Suprapubic skin (tissue), 4 donors: ENCODE measurements around the gene SENP7. TPM values are rescaled to one million over a fixed set of nuclear protein-coding genes. Genes with fewer than 3 reads are reported as not detected.

ENCODE experiments used
- DNase-seq, 2 donors: peaks; one replicate each; pipeline ENCODE4 v3.0.0-alpha.2; 2019; ENCODE audit warnings: low spot score in 2 of 2
- H3K27ac ChIP-seq: fragments of 200-600 bp; sonication (generic); one replicate; pipeline ENCODE4 v1.5.1; 2019
- H3K27me3 ChIP-seq: fragments of 200-600 bp; sonication (generic); one replicate; pipeline ENCODE4 v1.5.1; 2019
- H3K36me3 ChIP-seq: fragments of 200-600 bp; sonication (generic); one replicate; pipeline ENCODE4 v1.5.1; 2019
- H3K4me1 ChIP-seq: fragments of 200-600 bp; sonication (generic); one replicate; pipeline ENCODE4 v1.5.1; 2019
- H3K4me3 ChIP-seq: fragments of 200-600 bp; sonication (generic); one replicate; pipeline ENCODE4 v1.5.1; 2019; ENCODE audit warnings: mild to moderate bottlenecking
- H3K9me3 ChIP-seq: fragments of 200-600 bp; sonication (generic); one replicate; pipeline ENCODE4 v1.5.1; 2019
- CTCF ChIP-seq, 2 donors: fragments of 200-600 bp in 1 of 2; fragments of 450-650 bp in 1 of 2; sonication (generic) in 1 of 2; IDR thresholded peaks; one replicate each; pipeline ENCODE4 v1.5.1; 2016 to 2019; ENCODE audit warnings: antibody characterized with exemption in 2 of 2, mild to moderate bottlenecking in 1 of 2, moderate library complexity in 1 of 2
- EP300 ChIP-seq: sonication (generic); formaldehyde crosslinking; IDR thresholded peaks from one replicate; pipeline ENCODE4 v1.6.1; 2017; ENCODE audit warnings: antibody characterized with exemption
- POLR2A ChIP-seq, 2 donors: fragments of 450-650 bp; IDR thresholded peaks; one replicate each; pipeline ENCODE4 v1.6.1; 2017; ENCODE audit warnings: antibody characterized with exemption in 2 of 2, mild to moderate bottlenecking in 2 of 2, moderate library complexity in 2 of 2
- POLR2AphosphoS5 ChIP-seq, 3 donors: sonication (generic); formaldehyde crosslinking; IDR thresholded peaks; one replicate each; pipeline ENCODE4 v1.6.1; 2017; ENCODE audit warnings: antibody characterized with exemption in 3 of 3
- WGBS: methylation state at CpG from one replicate; pipeline ENCODE4 v1.1.5; 2018; 5-methylcytosine and 5-hydroxymethylcytosine counted together
- total RNA-seq, 4 donors: library from RNA; depleted of rRNA; stranded (reverse); fragments of >200 nt; gene quantifications; one replicate each; pipeline ENCODE4 v1.1.0, GENCODE V29; 2016

SENP7 gene
- total RNA-seq, 4 donors from 2014 or later = 13.3 to 39.4 (median 15.8) TPM

- Histone ChIP-seq H3K36me3 (no peaks in the 10 kb centered on the region), H3K27ac (no peak overlapping the region), H3K27me3 (no peaks in the 10 kb centered on the region), H3K9me3 (no peaks in the 10 kb centered on the region), H3K4me3 (no peak overlapping the region), H3K4me1 (no peaks in the 10 kb centered on the region)
- TF ChIP-seq CTCF (IDR thresholded peaks at IDR 0.05) (no peak), POLR2A (IDR thresholded peaks at IDR 0.05) (no peak), POLR2AphosphoS5 (IDR thresholded peaks at IDR 0.05) (no peak), EP300 (no peak)
- no peak for DNase-seq
- WGBS = 85% methylated on average over 2 of the region's 2 CpGs
These were observed 224.7 kb downstream of the SENP7 start for GRCh38 chr3:101288294-101288693.

DNA sequence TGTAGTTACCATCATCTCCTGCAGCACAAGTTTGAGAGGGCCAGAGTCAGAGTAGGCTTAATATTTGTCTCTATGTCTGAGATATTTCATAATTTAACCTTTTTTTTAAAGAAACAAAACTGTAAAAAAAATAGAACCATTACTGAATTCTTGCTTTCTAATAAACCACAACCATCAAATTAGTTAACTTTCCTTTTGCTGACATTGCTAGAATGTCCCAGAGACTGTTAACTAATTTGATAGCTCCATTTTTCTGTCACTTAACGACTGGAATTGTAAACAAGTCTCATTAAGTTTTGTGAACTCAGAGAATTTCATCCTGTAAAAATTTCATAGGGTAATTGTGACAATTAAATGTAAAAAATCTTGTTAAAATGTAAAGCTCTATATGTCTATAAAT lies 228.3 kb downstream of the SENP7 start:
- Histone ChIP-seq H3K36me3 (no peaks in the 10 kb centered on the region), H3K27ac (no peak overlapping the region), H3K27me3 (no peaks in the 10 kb centered on the region), H3K4me3 (no peak overlapping the region), H3K4me1 (no peaks in the 10 kb centered on the region), H3K9me3 (no peaks in the 10 kb centered on the region)
- no peak for DNase-seq
- 67% methylated on average over 1 of the region's 1 CpG for WGBS
- TF ChIP-seq EP300 (no peak), POLR2AphosphoS5 (IDR thresholded peaks at IDR 0.05) (no peak), CTCF (IDR thresholded peaks at IDR 0.05) (no peak), POLR2A (IDR thresholded peaks at IDR 0.05) (no peak)

GRCh38 chr3:101281521-101282030 lies 231.4 kb downstream of the SENP7 start:
- Histone ChIP-seq H3K4me1 (no peaks in the 10 kb centered on the region), H3K27me3 (no peaks in the 10 kb centered on the region), H3K9me3 (no peaks in the 10 kb centered on the region), H3K36me3 (no peaks in the 10 kb centered on the region), H3K4me3 (no peak overlapping the region), H3K27ac (no peak overlapping the region)
- TF ChIP-seq CTCF (IDR thresholded peaks at IDR 0.05) = no peak
- no peak for TF ChIP-seq EP300
- TF ChIP-seq POLR2A (IDR thresholded peaks at IDR 0.05) = no peak
- no peak for TF ChIP-seq POLR2AphosphoS5 (IDR thresholded peaks at IDR 0.05)
- 49% methylated on average over 3 of the region's 3 CpGs for WGBS
- no peak for DNase-seq

DNA sequence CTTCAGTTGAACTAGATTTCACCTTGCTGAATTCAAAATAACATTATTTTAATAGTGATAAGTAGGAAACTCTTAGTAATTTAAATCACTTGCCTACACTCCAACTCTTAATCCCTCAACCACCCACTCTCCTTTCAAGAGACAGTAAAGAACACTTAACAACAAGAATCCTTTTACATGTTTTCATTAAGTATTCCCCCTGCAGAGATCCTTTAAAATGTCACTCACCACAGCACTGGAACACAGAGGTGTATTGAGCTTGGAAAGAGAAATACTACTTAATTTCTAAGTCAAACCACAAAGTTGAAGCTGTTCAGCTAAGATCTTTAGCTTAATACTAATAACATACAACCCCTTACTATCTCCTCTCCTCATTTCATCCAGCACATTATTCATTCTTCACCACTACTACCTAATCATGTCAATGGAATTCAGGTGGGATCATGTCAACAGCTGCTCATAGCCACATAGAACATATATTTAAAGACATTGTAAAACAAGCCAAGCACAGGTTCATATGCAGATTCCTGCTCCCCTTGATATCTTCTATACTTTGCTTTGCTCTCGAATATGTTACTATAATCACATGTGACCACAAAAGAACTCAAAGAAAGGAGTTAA lies 233.1 kb downstream of the SENP7 start:
- Histone ChIP-seq H3K27me3 (no peaks in the 10 kb centered on the region), H3K9me3 (no peaks in the 10 kb centered on the region), H3K36me3 (no peaks in the 10 kb centered on the region), H3K4me1 (no peaks in the 10 kb centered on the region), H3K27ac (no peak overlapping the region), H3K4me3 (no peak overlapping the region)
- TF ChIP-seq CTCF (IDR thresholded peaks at IDR 0.05) (no peak), POLR2AphosphoS5 (IDR thresholded peaks at IDR 0.05) (no peak), POLR2A (IDR thresholded peaks at IDR 0.05) (no peak), EP300 (no peak)
- no peak for DNase-seq
- 87% methylated on average over 1 of the region's 1 CpG for WGBS

- Histone ChIP-seq H3K36me3 (no peaks in the 10 kb centered on the region), H3K27ac (no peak overlapping the region), H3K4me1 (no peaks in the 10 kb centered on the region), H3K4me3 (no peak overlapping the region), H3K27me3 (no peaks in the 10 kb centered on the region), H3K9me3 (no peaks in the 10 kb centered on the region)
- no peak for DNase-seq
- no peak for TF ChIP-seq POLR2A (IDR thresholded peaks at IDR 0.05)
- no peak for TF ChIP-seq POLR2AphosphoS5 (IDR thresholded peaks at IDR 0.05)
- no peak for TF ChIP-seq CTCF (IDR thresholded peaks at IDR 0.05)
- TF ChIP-seq EP300 = no peak
These were observed 233.8 kb downstream of the SENP7 start for GRCh38 chr3:101279162-101279561.
